Measurements from ENCODE around the gene ALDH1A3. TPM values are rescaled to one million over a fixed set of nuclear protein-coding genes. Genes with fewer than 3 reads are reported as not detected.

Gene ALDH1A3
- total RNA-seq, 1 experiment from 2014 or later, result 14.0 TPM

DNA sequence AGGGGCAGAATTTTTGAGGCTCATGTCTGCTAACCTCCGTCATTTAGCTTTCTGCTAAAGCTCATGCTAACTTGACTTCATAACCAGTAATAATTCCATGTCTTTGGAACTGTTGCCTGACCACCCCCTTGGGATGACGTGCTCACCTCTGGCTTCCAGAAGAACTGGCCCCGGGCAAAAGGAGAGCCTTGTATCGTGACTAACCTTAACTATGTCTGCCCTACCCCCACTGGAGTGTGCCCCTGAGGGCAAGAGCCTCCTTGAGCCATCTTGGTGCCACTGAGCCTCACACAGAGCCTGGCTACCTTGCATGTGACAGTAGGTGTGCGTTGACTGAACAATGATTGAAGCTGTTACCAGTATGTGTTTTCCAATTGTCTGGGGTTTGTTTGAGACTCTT is 44.3 kb downstream of the ALDH1A3 start (continued):
- TF ChIP-seq NR3C1 (CRISPR knock-in tag; conservative IDR thresholded peaks at IDR 0.05; ENCODE audit: low read depth), result no peak
- TF ChIP-seq, protein P1, sequence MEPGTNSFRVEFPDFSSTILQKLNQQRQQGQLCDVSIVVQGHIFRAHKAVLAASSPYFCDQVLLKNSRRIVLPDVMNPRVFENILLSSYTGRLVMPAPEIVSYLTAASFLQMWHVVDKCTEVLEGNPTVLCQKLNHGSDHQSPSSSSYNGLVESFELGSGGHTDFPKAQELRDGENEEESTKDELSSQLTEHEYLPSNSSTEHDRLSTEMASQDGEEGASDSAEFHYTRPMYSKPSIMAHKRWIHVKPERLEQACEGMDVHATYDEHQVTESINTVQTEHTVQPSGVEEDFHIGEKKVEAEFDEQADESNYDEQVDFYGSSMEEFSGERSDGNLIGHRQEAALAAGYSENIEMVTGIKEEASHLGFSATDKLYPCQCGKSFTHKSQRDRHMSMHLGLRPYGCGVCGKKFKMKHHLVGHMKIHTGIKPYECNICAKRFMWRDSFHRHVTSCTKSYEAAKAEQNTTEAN (CRISPR knock-in tag; IDR thresholded peaks at IDR 0.05), result no peak
- no peak for TF ChIP-seq HMGA2 (CRISPR knock-in tag; IDR thresholded peaks at IDR 0.05)

DNA sequence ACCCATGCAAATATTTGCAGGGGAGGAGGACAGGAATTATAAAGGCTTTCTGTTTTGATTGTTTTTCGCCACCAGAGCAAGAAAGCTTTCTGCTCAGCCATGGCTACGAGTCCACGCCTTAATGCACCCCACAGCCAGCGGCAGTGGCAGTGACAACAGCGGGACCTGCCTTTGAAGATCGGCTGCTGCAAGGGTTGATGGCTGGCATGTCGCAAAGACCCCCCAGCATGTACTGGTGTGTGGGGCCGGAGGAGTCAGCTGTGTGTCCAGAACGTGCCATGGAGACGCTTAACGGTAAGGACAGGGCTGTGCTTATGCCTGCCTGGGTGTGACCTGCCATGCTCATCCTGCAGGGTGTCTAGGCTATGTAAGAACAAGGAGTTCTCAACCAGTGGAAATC is 44.8 kb downstream of the ALDH1A3 start:
- Mint-ChIP-seq H3K9me3 (no peaks in the 10 kb centered on the region), H3K27me3 (ENCODE audit: low read depth) (peaks cover 40% of the 10 kb centered on the region), H3K4me3 (no peak overlapping the region), H3K4me1 (peaks cover 12% of the 10 kb centered on the region), H3K36me3 (no peaks in the 10 kb centered on the region), H3K27ac (no peak overlapping the region)
- ChIA-PET POLR2A (no interaction called here), CTCF (interaction anchor here (0.6 to 1.3 kb wide), 3 partner anchors 52 to 312 kb away, joined by 3 to 5 read pairs (median 3); no protein-coding TSS in a partner anchor)
- no peak for ATAC-seq
- TF ChIP-seq GRHL2 (CRISPR knock-in tag; IDR thresholded peaks at IDR 0.05; ENCODE audit: insufficient replicate concordance, severe bottlenecking), result no peak
- TF ChIP-seq ZNF416 (CRISPR knock-in tag; IDR thresholded peaks at IDR 0.05), result no peak
- TF ChIP-seq FOXK1 (CRISPR knock-in tag; IDR thresholded peaks at IDR 0.05), result no peak
- no peak for TF ChIP-seq ZNF121 (CRISPR knock-in tag; IDR thresholded peaks at IDR 0.05)
- TF ChIP-seq, protein P2, sequence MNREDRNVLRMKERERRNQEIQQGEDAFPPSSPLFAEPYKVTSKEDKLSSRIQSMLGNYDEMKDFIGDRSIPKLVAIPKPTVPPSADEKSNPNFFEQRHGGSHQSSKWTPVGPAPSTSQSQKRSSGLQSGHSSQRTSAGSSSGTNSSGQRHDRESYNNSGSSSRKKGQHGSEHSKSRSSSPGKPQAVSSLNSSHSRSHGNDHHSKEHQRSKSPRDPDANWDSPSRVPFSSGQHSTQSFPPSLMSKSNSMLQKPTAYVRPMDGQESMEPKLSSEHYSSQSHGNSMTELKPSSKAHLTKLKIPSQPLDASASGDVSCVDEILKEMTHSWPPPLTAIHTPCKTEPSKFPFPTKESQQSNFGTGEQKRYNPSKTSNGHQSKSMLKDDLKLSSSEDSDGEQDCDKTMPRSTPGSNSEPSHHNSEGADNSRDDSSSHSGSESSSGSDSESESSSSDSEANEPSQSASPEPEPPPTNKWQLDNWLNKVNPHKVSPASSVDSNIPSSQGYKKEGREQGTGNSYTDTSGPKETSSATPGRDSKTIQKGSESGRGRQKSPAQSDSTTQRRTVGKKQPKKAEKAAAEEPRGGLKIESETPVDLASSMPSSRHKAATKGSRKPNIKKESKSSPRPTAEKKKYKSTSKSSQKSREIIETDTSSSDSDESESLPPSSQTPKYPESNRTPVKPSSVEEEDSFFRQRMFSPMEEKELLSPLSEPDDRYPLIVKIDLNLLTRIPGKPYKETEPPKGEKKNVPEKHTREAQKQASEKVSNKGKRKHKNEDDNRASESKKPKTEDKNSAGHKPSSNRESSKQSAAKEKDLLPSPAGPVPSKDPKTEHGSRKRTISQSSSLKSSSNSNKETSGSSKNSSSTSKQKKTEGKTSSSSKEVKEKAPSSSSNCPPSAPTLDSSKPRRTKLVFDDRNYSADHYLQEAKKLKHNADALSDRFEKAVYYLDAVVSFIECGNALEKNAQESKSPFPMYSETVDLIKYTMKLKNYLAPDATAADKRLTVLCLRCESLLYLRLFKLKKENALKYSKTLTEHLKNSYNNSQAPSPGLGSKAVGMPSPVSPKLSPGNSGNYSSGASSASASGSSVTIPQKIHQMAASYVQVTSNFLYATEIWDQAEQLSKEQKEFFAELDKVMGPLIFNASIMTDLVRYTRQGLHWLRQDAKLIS (CRISPR knock-in tag; IDR thresholded peaks at IDR 0.05; ENCODE audit: borderline replicate concordance), result no peak
- TF ChIP-seq CREM (CRISPR knock-in tag; IDR thresholded peaks at IDR 0.05), result no peak
- no peak for TF ChIP-seq GABPB1 (CRISPR knock-in tag; IDR thresholded peaks at IDR 0.05)
- TF ChIP-seq, protein P3, sequence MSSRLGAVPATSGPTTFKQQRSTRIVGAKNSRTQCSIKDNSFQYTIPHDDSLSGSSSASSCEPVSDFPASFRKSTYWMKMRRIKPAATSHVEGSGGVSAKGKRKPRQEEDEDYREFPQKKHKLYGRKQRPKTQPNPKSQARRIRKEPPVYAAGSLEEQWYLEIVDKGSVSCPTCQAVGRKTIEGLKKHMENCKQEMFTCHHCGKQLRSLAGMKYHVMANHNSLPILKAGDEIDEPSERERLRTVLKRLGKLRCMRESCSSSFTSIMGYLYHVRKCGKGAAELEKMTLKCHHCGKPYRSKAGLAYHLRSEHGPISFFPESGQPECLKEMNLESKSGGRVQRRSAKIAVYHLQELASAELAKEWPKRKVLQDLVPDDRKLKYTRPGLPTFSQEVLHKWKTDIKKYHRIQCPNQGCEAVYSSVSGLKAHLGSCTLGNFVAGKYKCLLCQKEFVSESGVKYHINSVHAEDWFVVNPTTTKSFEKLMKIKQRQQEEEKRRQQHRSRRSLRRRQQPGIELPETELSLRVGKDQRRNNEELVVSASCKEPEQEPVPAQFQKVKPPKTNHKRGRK (CRISPR knock-in tag; IDR thresholded peaks at IDR 0.05; ENCODE audit: borderline replicate concordance), result no peak
- TF ChIP-seq, protein P4, sequence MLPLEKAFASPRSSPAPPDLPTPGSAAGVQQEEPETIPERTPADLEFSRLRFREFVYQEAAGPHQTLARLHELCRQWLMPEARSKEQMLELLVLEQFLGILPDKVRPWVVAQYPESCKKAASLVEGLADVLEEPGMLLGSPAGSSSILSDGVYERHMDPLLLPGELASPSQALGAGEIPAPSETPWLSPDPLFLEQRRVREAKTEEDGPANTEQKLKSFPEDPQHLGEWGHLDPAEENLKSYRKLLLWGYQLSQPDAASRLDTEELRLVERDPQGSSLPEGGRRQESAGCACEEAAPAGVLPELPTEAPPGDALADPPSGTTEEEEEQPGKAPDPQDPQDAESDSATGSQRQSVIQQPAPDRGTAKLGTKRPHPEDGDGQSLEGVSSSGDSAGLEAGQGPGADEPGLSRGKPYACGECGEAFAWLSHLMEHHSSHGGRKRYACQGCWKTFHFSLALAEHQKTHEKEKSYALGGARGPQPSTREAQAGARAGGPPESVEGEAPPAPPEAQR (CRISPR knock-in tag; IDR thresholded peaks at IDR 0.05), result no peak
- TF ChIP-seq, protein P5, sequence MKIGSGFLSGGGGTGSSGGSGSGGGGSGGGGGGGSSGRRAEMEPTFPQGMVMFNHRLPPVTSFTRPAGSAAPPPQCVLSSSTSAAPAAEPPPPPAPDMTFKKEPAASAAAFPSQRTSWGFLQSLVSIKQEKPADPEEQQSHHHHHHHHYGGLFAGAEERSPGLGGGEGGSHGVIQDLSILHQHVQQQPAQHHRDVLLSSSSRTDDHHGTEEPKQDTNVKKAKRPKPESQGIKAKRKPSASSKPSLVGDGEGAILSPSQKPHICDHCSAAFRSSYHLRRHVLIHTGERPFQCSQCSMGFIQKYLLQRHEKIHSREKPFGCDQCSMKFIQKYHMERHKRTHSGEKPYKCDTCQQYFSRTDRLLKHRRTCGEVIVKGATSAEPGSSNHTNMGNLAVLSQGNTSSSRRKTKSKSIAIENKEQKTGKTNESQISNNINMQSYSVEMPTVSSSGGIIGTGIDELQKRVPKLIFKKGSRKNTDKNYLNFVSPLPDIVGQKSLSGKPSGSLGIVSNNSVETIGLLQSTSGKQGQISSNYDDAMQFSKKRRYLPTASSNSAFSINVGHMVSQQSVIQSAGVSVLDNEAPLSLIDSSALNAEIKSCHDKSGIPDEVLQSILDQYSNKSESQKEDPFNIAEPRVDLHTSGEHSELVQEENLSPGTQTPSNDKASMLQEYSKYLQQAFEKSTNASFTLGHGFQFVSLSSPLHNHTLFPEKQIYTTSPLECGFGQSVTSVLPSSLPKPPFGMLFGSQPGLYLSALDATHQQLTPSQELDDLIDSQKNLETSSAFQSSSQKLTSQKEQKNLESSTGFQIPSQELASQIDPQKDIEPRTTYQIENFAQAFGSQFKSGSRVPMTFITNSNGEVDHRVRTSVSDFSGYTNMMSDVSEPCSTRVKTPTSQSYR (CRISPR knock-in tag; IDR thresholded peaks at IDR 0.05), result no peak
- no peak for TF ChIP-seq ELF4 (CRISPR knock-in tag; IDR thresholded peaks at IDR 0.05; ENCODE audit: low read depth)
- no peak for TF ChIP-seq FOXJ3 (CRISPR knock-in tag; IDR thresholded peaks at IDR 0.05; ENCODE audit: borderline replicate concordance)
- no peak for TF ChIP-seq TEAD4 (CRISPR knock-in tag; IDR thresholded peaks at IDR 0.05)
- TF ChIP-seq, protein P6, sequence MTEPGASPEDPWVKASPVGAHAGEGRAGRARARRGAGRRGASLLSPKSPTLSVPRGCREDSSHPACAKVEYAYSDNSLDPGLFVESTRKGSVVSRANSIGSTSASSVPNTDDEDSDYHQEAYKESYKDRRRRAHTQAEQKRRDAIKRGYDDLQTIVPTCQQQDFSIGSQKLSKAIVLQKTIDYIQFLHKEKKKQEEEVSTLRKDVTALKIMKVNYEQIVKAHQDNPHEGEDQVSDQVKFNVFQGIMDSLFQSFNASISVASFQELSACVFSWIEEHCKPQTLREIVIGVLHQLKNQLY (CRISPR knock-in tag; IDR thresholded peaks at IDR 0.05), result no peak
- no peak for DNase-seq (ENCODE audit: low spot score)
